HEK293 (cell line): ENCODE measurements around the gene APOLD1.
"Not testable (repeated sequence)": the region's sequence is repeated elsewhere in the genome, so short reads cannot be mapped to it uniquely, and the experiment has no call there.

Experiments
- CTCF ChIA-PET: fragments of 350-600 bp; formaldehyde crosslinking; extraction: SDS; loops from one replicate; lab custom pipeline; 2021; ENCODE audit warnings: antibody characterized with exemption; lab: Yijun Ruan, JAX
- POLR2A ChIA-PET: fragments of 300-600 bp; formaldehyde crosslinking; extraction: SDS; loops from one replicate; lab custom pipeline; 2020; ENCODE audit warnings: antibody characterized with exemption, inconsistent platforms; lab: Yijun Ruan, JAX
- H3K27ac ChIP-seq: fragments of 200-500 bp; sonication (Bioruptor generic); 2 replicates; pipeline ENCODE4 v1.5.1; 2014; ENCODE audit warnings: low read depth, low read length, control low read depth, inconsistent platforms; ENCODE audit errors: extremely low read depth
- H3K36me3 ChIP-seq, 2 experiments: fragments of 200-500 bp in 1 of 2; sonication (Bioruptor generic) in 1 of 2; 1 replicate in 1 of 2; 2 replicates in 1 of 2; pipeline ENCODE4 v1.5.1; 2014 to 2017; ENCODE audit warnings: inconsistent platforms in 2 of 2, low read length in 2 of 2; ENCODE audit not compliant: control insufficient read depth in 2 of 2, insufficient read depth in 1 of 2
- H3K4me1 ChIP-seq: fragments of 200-500 bp; sonication (Bioruptor generic); 2 replicates; pipeline ENCODE4 v1.5.1; 2014; ENCODE audit warnings: mild to moderate bottlenecking, low read length, inconsistent platforms; ENCODE audit not compliant: control insufficient read depth, insufficient read depth
- H3K4me3 ChIP-seq: 2 replicates; pipeline ENCODE4 v1.5.1; 2011; ENCODE audit warnings: low read depth, mild to moderate bottlenecking, control low read depth, low read length, moderate library complexity
- H3K9me3 ChIP-seq: fragments of 200-500 bp; sonication (Bioruptor generic); 2 replicates; pipeline ENCODE4 v1.5.1; 2014; ENCODE audit warnings: low read depth, low read length, inconsistent platforms; ENCODE audit not compliant: control insufficient read depth, insufficient read depth
- BCL11B ChIP-seq: fragments of 450-650 bp; formaldehyde crosslinking; IDR thresholded peaks from 2 replicates; pipeline ENCODE4 v1.5.1; 2016; ENCODE audit warnings: low read depth, missing biosample characterization, missing genetic modification characterization
- KLF1 ChIP-seq: fragments of 450-650 bp; formaldehyde crosslinking; IDR thresholded peaks from 2 replicates; pipeline ENCODE4 v1.5.1; 2016; ENCODE audit warnings: missing biosample characterization, missing genetic modification characterization
- KLF17 ChIP-seq: fragments of 450-650 bp; formaldehyde crosslinking; IDR thresholded peaks from 2 replicates; pipeline ENCODE4 v1.5.1; 2016; ENCODE audit warnings: missing biosample characterization, missing genetic modification characterization
- SP3 ChIP-seq: fragments of 450-650 bp; formaldehyde crosslinking; IDR thresholded peaks from 2 replicates; pipeline ENCODE4 v1.5.1; 2016; ENCODE audit warnings: missing biosample characterization, missing genetic modification characterization
- ZBTB48 ChIP-seq: fragments of 450-650 bp; formaldehyde crosslinking; IDR thresholded peaks from 2 replicates; pipeline ENCODE4 v1.5.1; 2016; ENCODE audit warnings: missing biosample characterization, missing genetic modification characterization
- ZFP37 ChIP-seq: fragments of 450-650 bp; formaldehyde crosslinking; IDR thresholded peaks from 2 replicates; pipeline ENCODE4 v1.5.1; 2016; ENCODE audit warnings: missing biosample characterization, missing genetic modification characterization
- ZNF169 ChIP-seq: fragments of 450-650 bp; formaldehyde crosslinking; IDR thresholded peaks from 2 replicates; pipeline ENCODE4 v1.5.1; 2016; ENCODE audit warnings: missing biosample characterization, missing genetic modification characterization
- ZNF311 ChIP-seq: fragments of 450-650 bp; formaldehyde crosslinking; IDR thresholded peaks from 2 replicates; pipeline ENCODE4 v1.5.1; 2017; ENCODE audit warnings: missing biosample characterization, missing genetic modification characterization, borderline replicate concordance
- ZNF416 ChIP-seq: fragments of 450-650 bp; formaldehyde crosslinking; IDR thresholded peaks from 2 replicates; pipeline ENCODE4 v1.5.1; 2016; ENCODE audit warnings: missing biosample characterization, missing genetic modification characterization
- ZNF449 ChIP-seq: fragments of 450-650 bp; formaldehyde crosslinking; IDR thresholded peaks from 2 replicates; pipeline ENCODE4 v1.5.1; 2017; ENCODE audit warnings: missing biosample characterization, mild to moderate bottlenecking, missing genetic modification characterization, moderate library complexity
- ZNF510 ChIP-seq: fragments of 450-650 bp; formaldehyde crosslinking; IDR thresholded peaks from 2 replicates; pipeline ENCODE4 v1.5.1; 2018; ENCODE audit warnings: mild to moderate bottlenecking, missing genetic modification characterization, missing biosample characterization; ENCODE audit not compliant: insufficient replicate concordance
- ZNF544 ChIP-seq: fragments of 450-650 bp; formaldehyde crosslinking; IDR thresholded peaks from 2 replicates; pipeline ENCODE4 v1.5.0; 2017; ENCODE audit warnings: missing biosample characterization, missing genetic modification characterization
- ZNF548 ChIP-seq: fragments of 450-650 bp; formaldehyde crosslinking; IDR thresholded peaks from 2 replicates; pipeline ENCODE4 v1.5.1; 2016; ENCODE audit warnings: missing biosample characterization, missing genetic modification characterization
- ZNF560 ChIP-seq: fragments of 450-650 bp; formaldehyde crosslinking; IDR thresholded peaks from 2 replicates; pipeline ENCODE4 v1.5.1; 2017; ENCODE audit warnings: missing biosample characterization, missing genetic modification characterization, borderline replicate concordance
- ZNF585B ChIP-seq: fragments of 450-650 bp; formaldehyde crosslinking; IDR thresholded peaks from 2 replicates; pipeline ENCODE4 v1.5.1; 2016; ENCODE audit warnings: missing biosample characterization, missing genetic modification characterization
- ZNF600 ChIP-seq: fragments of 450-650 bp; formaldehyde crosslinking; IDR thresholded peaks from 2 replicates; pipeline ENCODE4 v1.5.1; 2016; ENCODE audit warnings: missing biosample characterization, missing genetic modification characterization
- ZNF664 ChIP-seq: fragments of 450-650 bp; formaldehyde crosslinking; IDR thresholded peaks from 2 replicates; pipeline ENCODE4 v1.5.1; 2016; ENCODE audit warnings: missing biosample characterization, missing genetic modification characterization
- ZNF670 ChIP-seq: fragments of 450-650 bp; formaldehyde crosslinking; IDR thresholded peaks from 2 replicates; pipeline ENCODE4 v1.5.1; 2016; ENCODE audit warnings: missing biosample characterization, missing genetic modification characterization, low read depth
- ZNF701 ChIP-seq: fragments of 450-650 bp; formaldehyde crosslinking; IDR thresholded peaks from 2 replicates; pipeline ENCODE4 v1.5.1; 2016; ENCODE audit warnings: missing biosample characterization, missing genetic modification characterization
- ZSCAN18 ChIP-seq: fragments of 450-650 bp; formaldehyde crosslinking; IDR thresholded peaks from 2 replicates; pipeline ENCODE4 v1.5.1; 2016; ENCODE audit warnings: missing biosample characterization, missing genetic modification characterization
- ZSCAN5A ChIP-seq: fragments of 450-650 bp; formaldehyde crosslinking; IDR thresholded peaks from 2 replicates; pipeline ENCODE4 v1.5.1; 2016; ENCODE audit warnings: missing biosample characterization, missing genetic modification characterization

APOLD1 gene

GRCh38 chr12:12819752-12820311 lies 34.4 kb downstream of the APOLD1 start (continued):
- TF ChIP-seq ZNF510 (tag by site-specific recombination) (no peak), KLF1 (no peak), ZNF600 (tag by site-specific recombination) (peak; percentile 66), ZNF449 (tag by site-specific recombination) (no peak), ZFP37 (0 out of 2 replicates have a peak, but pooled peaks have one; percentile 68), SP3 (tag by site-specific recombination) (no peak), ZNF585B (tag by site-specific recombination) (no peak), ZNF544 (tag by site-specific recombination) (no peak), ZNF670 (tag by site-specific recombination) (no peak), ZNF560 (tag by site-specific recombination) (no peak), ZNF548 (tag by site-specific recombination) (no peak), ZSCAN18 (tag by site-specific recombination) (no peak), ZBTB48 (tag by site-specific recombination) (no peak), ZNF664 (no peak), ZNF169 (tag by site-specific recombination) (no peak), ZNF311 (tag by site-specific recombination) (no peak)
- TF ChIP-seq, all 188 proteins: peak for 21

GRCh38 chr12:12820376-12820775 lies 34.9 kb downstream of the APOLD1 start:
- not testable (repeated sequence) for H3K4me3 ChIP-seq, H3K27ac ChIP-seq, H3K9me3 ChIP-seq, H3K4me1 ChIP-seq
- POLR2A ChIA-PET = interaction anchor here (1.2 to 2.6 kb wide), 4 partner anchors 24 to 71 kb away, joined by 3 to 20 read pairs (median 3); partner anchors contain the start of gene GPRC5A
- CTCF ChIA-PET = interaction anchor here (0.6 to 4.6 kb wide), 3 partner anchors 16 to 91 kb away, joined by 3 to 28 read pairs (median 3); no protein-coding TSS in a partner anchor
- H3K36me3 ChIP-seq = peaks cover 48 to 77% of the 10 kb centered on the region in 2 experiments

GRCh38 chr12:12821975-12822374 lies 36.5 kb downstream of the APOLD1 start:
- ChIA-PET POLR2A (interaction anchor here (0.8 to 1.0 kb wide), 3 partner anchors 69 to 96 kb away, joined by 3 read pairs; partner anchors contain the start of gene GPRC5A), CTCF (interaction anchor here (0.6 to 4.6 kb wide), 4 partner anchors 15 to 242 kb away, joined by 3 to 28 read pairs (median 4); no protein-coding TSS in a partner anchor)
- Histone ChIP-seq H3K9me3 (no peaks in the 10 kb centered on the region), H3K4me1 (peaks cover 5% of the 10 kb centered on the region; the same call in 1 of the 2 replicates), H3K36me3 (peaks cover 52 to 78% of the 10 kb centered on the region in 2 experiments), H3K4me3 (no peak overlapping the region), H3K27ac (no peak overlapping the region)
- TF ChIP-seq ZNF701 (tag by site-specific recombination) (no peak), ZNF416 (no peak), BCL11B (tag by site-specific recombination) (no peak), ZSCAN5A (tag by site-specific recombination) (no peak), ZBTB48 (tag by site-specific recombination) (no peak), ZNF664 (no peak), KLF17 (tag by site-specific recombination) (no peak)
